OCI-LY7 (cell line): Measurements from ENCODE around the gene AKAP9. TPM values are rescaled to one million over a fixed set of nuclear protein-coding genes. Genes with fewer than 3 reads are reported as not detected.

Source experiments
- BruUV-seq: library from RNA; stranded (reverse); fragments of 400-500 nt; replicated peaks from 2 replicates; lab custom pipeline; 2021; lab: Mats Ljungman, UMichigan
- CTCF ChIA-PET: fragments of 300-600 bp; sonication (Branson Sonifier 250); formaldehyde crosslinking; loops from one replicate; lab custom pipeline; 2022; ENCODE audit warnings: antibody characterized with exemption; ENCODE audit not compliant: unreplicated experiment; lab: Charles Lee
- POLR2A ChIA-PET: fragments of 300-600 bp; sonication (Branson Sonifier 250); formaldehyde crosslinking; loops from one replicate; lab custom pipeline; 2022; ENCODE audit warnings: antibody characterized with exemption; lab: Charles Lee
- DNase-seq: peaks from one replicate; pipeline ENCODE4 v3.0.0-alpha.2; 2015; ENCODE audit warnings: low spot score
- H2AFZ ChIP-seq: fragments of 200-600 bp; sonication (generic), shearing (Covaris generic); 2 replicates; pipeline ENCODE4 v1.6.1; 2014; ENCODE audit warnings: mild to moderate bottlenecking, antibody characterized with exemption, low read length, moderate library complexity
- H3K27ac ChIP-seq: fragments of 200-600 bp; sonication (generic); 2 replicates; pipeline ENCODE4 v1.5.1; 2014; ENCODE audit warnings: mixed run types, low read depth, mild to moderate bottlenecking, moderate library complexity, low read length, inconsistent platforms; ENCODE audit not compliant: poor library complexity, severe bottlenecking
- H3K36me3 ChIP-seq: fragments of 200-600 bp; sonication (generic); 2 replicates; pipeline ENCODE4 v1.6.1; 2014; ENCODE audit warnings: mild to moderate bottlenecking, antibody characterized with exemption, low read length, moderate library complexity, mixed read lengths; ENCODE audit not compliant: insufficient read depth
- H3K4me1 ChIP-seq: fragments of 200-600 bp; sonication (generic); 2 replicates; pipeline ENCODE4 v1.5.1; 2014; ENCODE audit warnings: mild to moderate bottlenecking, low read length; ENCODE audit not compliant: insufficient read depth, poor library complexity, severe bottlenecking
- H3K4me2 ChIP-seq: fragments of 200-600 bp; sonication (generic); 2 replicates; pipeline ENCODE4 v1.6.1; 2014; ENCODE audit warnings: mild to moderate bottlenecking, low read length
- H3K4me3 ChIP-seq: fragments of 200-600 bp; sonication (generic); 2 replicates; pipeline ENCODE4 v1.5.1; 2014; ENCODE audit warnings: mild to moderate bottlenecking, low read depth, low read length; ENCODE audit not compliant: poor library complexity, severe bottlenecking
- H3K79me2 ChIP-seq: fragments of 200-600 bp; sonication (generic); 2 replicates; pipeline ENCODE4 v1.6.1; 2016; ENCODE audit warnings: low read depth, mild to moderate bottlenecking, low read length, moderate library complexity, mixed read lengths; ENCODE audit not compliant: insufficient read depth
- H3K9me2 ChIP-seq: fragments of 200-600 bp; sonication (generic); 2 replicates; pipeline ENCODE4 v1.6.1; 2016; ENCODE audit warnings: mild to moderate bottlenecking, low read length, mixed read lengths; ENCODE audit not compliant: insufficient read depth
- H3K9me3 ChIP-seq: fragments of 200-600 bp; sonication (generic); 2 replicates; pipeline ENCODE4 v1.6.1; 2014; ENCODE audit warnings: mild to moderate bottlenecking, mixed run types, low read length, mixed read lengths
- H4K20me1 ChIP-seq: fragments of 200-600 bp; sonication (generic); 2 replicates; pipeline ENCODE4 v1.6.1; 2014; ENCODE audit warnings: mild to moderate bottlenecking, antibody characterized with exemption, low read length, moderate library complexity, mixed read lengths; ENCODE audit not compliant: insufficient read depth
- CTCF ChIP-seq: fragments of 200-600 bp; sonication (generic); conservative IDR thresholded peaks from 2 replicates; pipeline ENCODE4 v1.5.1; 2014; ENCODE audit warnings: mild to moderate bottlenecking, antibody characterized with exemption, low read length, moderate library complexity, mixed read lengths
- EZH2phosphoT487 ChIP-seq: fragments of 200-600 bp; sonication (generic); IDR thresholded peaks from 2 replicates; pipeline ENCODE4 v1.6.1; 2018; ENCODE audit warnings: low read depth, borderline replicate concordance, mild to moderate bottlenecking, mixed run types, antibody characterized with exemption, low read length, moderate library complexity, mixed read lengths
- intact Hi-C: fragments of 100-400 bp; cut with micrococcal nuclease; formaldehyde crosslinking; loops from one replicate; pipeline ENCODE4 v1.10.0; 2022; ENCODE audit not compliant: unreplicated experiment
- total RNA-seq, 2 experiments: library from RNA; depleted of rRNA in 1 of 2; stranded (reverse); fragments of >200 nt in 1 of 2; shearing (Covaris generic) in 1 of 2; gene quantifications; 2 replicates each; pipeline ENCODE4 v1.2.3, GENCODE V29; 2014 to 2022

The AKAP9 gene
- total RNA-seq, 2 experiments from 2014 or later: 32.6 to 38.1 TPM

DNA sequence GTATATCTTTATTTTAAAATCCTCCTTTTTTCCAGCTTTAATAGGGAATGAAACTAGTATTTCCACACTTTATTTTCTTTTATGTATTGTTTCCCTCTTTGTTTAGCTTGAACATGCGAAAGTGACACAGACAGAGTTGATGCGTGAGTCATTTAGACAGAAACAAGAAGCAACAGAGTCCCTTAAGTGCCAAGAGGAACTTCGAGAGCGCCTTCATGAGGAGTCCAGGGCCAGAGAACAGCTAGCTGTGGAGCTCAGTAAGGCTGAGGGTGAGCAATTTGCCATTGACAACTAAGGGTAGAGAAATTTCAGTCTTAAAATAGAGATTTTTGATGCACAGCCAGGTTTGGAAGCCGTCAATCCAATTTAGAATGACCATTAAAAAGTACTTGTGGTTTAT, 120.5 kb downstream of the AKAP9 start:
- no peak for DNase-seq
- Histone ChIP-seq H4K20me1 (no peaks in the 10 kb centered on the region), H2AFZ (no peak overlapping the region), H3K27ac (no peak overlapping the region), H3K79me2 (no peaks in the 10 kb centered on the region), H3K36me3 (peaks cover 25% of the 10 kb centered on the region), H3K9me2 (no peaks in the 10 kb centered on the region), H3K4me2 (no peak overlapping the region), H3K9me3 (no peaks in the 10 kb centered on the region), H3K4me3 (no peak overlapping the region), H3K4me1 (peaks cover 8% of the 10 kb centered on the region)
- ChIA-PET CTCF (no interaction called here), POLR2A (interaction anchor here (0.6 to 2.4 kb wide), 5 partner anchors 11 to 285 kb away, joined by 3 to 7 read pairs (median 3); no protein-coding TSS in a partner anchor)
- no TSS peak for BruUV-seq
- intact Hi-C loops: no loop called here
- TF ChIP-seq CTCF (no peak), EZH2phosphoT487 (no peak)

DNA sequence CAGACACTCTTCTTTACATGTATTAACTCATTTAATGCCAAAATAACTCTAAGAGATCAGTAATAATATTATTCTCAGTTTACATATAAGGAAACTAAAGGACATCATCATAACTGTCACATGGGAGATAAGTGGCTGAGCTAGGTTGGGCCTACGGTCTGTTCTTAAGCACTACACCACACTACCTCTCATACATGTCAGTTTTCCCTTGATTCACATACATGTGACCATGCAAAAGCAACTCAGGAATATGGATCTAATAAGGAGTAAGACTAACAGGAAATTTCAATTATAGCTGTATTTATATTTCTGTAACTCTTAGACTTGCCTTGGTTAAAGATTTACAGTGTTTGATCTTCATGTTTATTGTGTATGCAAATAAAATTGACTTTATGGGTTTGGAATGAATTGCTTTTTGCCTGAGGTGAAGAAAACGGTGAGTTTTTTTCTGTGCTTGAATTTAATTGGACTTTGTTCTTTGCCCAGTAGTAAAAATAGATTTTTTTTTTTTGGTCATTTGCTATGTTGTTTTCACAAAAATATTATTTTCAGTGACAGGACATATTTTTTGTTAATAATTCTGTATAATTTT, 123.9 kb downstream of the AKAP9 start:
- Histone ChIP-seq H3K9me3 (no peaks in the 10 kb centered on the region), H3K9me2 (no peaks in the 10 kb centered on the region), H3K4me1 (no peaks in the 10 kb centered on the region), H4K20me1 (no peaks in the 10 kb centered on the region), H3K4me3 (no peak overlapping the region), H3K4me2 (no peak overlapping the region), H3K79me2 (no peaks in the 10 kb centered on the region), H3K36me3 (peaks cover 36% of the 10 kb centered on the region), H2AFZ (no peak overlapping the region), H3K27ac (no peak overlapping the region)
- BruUV-seq: no TSS peak
- ChIA-PET CTCF (no interaction called here), POLR2A (interaction anchor here (0.8 kb wide), 1 partner anchor 175 kb away, joined by 7 read pairs; no protein-coding TSS in a partner anchor)
- DNase-seq: no peak
- intact Hi-C loops: no loop called here
- TF ChIP-seq EZH2phosphoT487: no peak
- no peak for TF ChIP-seq CTCF

DNA sequence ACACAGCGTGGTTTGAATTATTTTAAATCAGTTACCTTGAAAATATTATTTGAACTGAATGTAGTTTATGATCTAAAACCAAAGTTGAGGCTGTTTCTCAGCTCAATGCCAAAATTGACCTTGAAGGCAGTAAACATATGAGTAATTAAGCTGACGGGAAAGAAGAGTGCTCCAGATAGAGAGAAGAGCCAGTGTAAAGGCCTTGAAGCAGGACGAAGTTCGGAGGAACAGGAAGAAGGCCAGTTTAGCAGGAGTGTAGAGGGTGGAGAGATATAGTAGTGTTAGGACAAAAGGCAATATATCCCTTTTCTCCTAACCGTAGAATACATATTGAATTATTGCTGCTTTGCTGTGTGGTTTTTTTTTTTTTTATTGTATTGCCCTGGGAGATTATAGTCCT, 130.4 kb downstream of the AKAP9 start:
- Histone ChIP-seq H4K20me1 (no peaks in the 10 kb centered on the region), H2AFZ (no peak overlapping the region), H3K9me3 (no peaks in the 10 kb centered on the region), H3K4me1 (no peaks in the 10 kb centered on the region), H3K9me2 (no peaks in the 10 kb centered on the region), H3K79me2 (no peaks in the 10 kb centered on the region), H3K36me3 (peaks cover 29% of the 10 kb centered on the region), H3K4me3 (no peak overlapping the region), H3K27ac (no peak overlapping the region), H3K4me2 (no peak overlapping the region)
- intact Hi-C loops: no loop called here
- TF ChIP-seq EZH2phosphoT487 (no peak), CTCF (no peak)
- no TSS peak for BruUV-seq
- ChIA-PET POLR2A (interaction anchor here (0.6 to 2.3 kb wide), 5 partner anchors 9 to 435 kb away, joined by 3 to 7 read pairs (median 4); no protein-coding TSS in a partner anchor), CTCF (no interaction called here)
- DNase-seq: no peak
